ENCODE results near the gene CEP290. TPM values are rescaled to one million over a fixed set of nuclear protein-coding genes. Genes with fewer than 3 reads are reported as not detected.

The CEP290 gene
- total and polyA plus RNA-seq, 2 donors from 2014 or later, result 5.1 to 18.2 TPM

GRCh38 chr12:88067301-88067700, 74.6 kb downstream of the CEP290 start:
- Histone ChIP-seq H3K36me3 (ENCODE audit: control insufficient read depth in 2 of 3, insufficient read depth in 3 of 3, low read length in 3 of 3) (peaks cover 2 to 5% (median 3%) of the 10 kb centered on the region in 3 donors), H3K4me1 (ENCODE audit: control insufficient read depth in 2 of 3, insufficient read depth in 2 of 3, low read depth in 1 of 3, low read length in 3 of 3) (no peaks in the 10 kb centered on the region), H3K9ac (ENCODE audit: low read length in 3 of 3) (no peak overlapping the region), H3K9me3 (ENCODE audit: control insufficient read depth in 2 of 3, insufficient read depth in 1 of 3, low read length in 3 of 3) (no peaks in the 10 kb centered on the region), H3K27ac (ENCODE audit: low read depth in 2 of 2, low read length in 2 of 2) (no peak overlapping the region), H3K27me3 (ENCODE audit: control insufficient read depth, insufficient read depth, low read length) (no peaks in the 10 kb centered on the region), H3K4me3 (ENCODE audit: low read length in 3 of 3) (no peak overlapping the region)
- intact Hi-C loops (cut with DNase I), result no loop called here
- FAIRE-seq (no peak), DNase-seq (no peak)
- TF ChIP-seq CTCF (IDR thresholded peaks at IDR 0.05; ENCODE audit: borderline replicate concordance, extremely low read depth, insufficient read depth), result no peak

- H3K27me3 ChIP-seq (ENCODE audit: control insufficient read depth, insufficient read depth, low read length), result no peaks in the 10 kb centered on the region
- no peak overlapping the region for H3K27ac ChIP-seq (ENCODE audit: low read depth in 2 of 2, low read length in 2 of 2)
- H3K4me3 ChIP-seq (ENCODE audit: low read length in 3 of 3), result no peak overlapping the region
- no peaks in the 10 kb centered on the region for H3K9me3 ChIP-seq (ENCODE audit: control insufficient read depth in 2 of 3, insufficient read depth in 1 of 3, low read length in 3 of 3)
- H3K36me3 ChIP-seq (ENCODE audit: control insufficient read depth in 2 of 3, insufficient read depth in 3 of 3, low read length in 3 of 3), result peaks cover 0 to 3% (median 0%) of the 10 kb centered on the region in 3 donors
- no peak for FAIRE-seq
- no peak overlapping the region for H3K9ac ChIP-seq (ENCODE audit: low read length in 3 of 3)
- intact Hi-C loops (cut with DNase I), result no loop called here
- DNase-seq, result no peak
- no peaks in the 10 kb centered on the region for H3K4me1 ChIP-seq (ENCODE audit: control insufficient read depth in 2 of 3, insufficient read depth in 2 of 3, low read depth in 1 of 3, low read length in 3 of 3)
- TF ChIP-seq CTCF (IDR thresholded peaks at IDR 0.05; ENCODE audit: borderline replicate concordance, extremely low read depth, insufficient read depth), result no peak
Observed at GRCh38 chr12:88063375-88063774, 78.5 kb downstream of the CEP290 start.

GRCh38 chr12:88062474-88062873, 79.4 kb downstream of the CEP290 start:
- H3K9ac ChIP-seq (ENCODE audit: low read length in 3 of 3), result no peak overlapping the region
- H3K27ac ChIP-seq (ENCODE audit: low read depth in 2 of 2, low read length in 2 of 2), result no peak overlapping the region
- H3K27me3 ChIP-seq (ENCODE audit: control insufficient read depth, insufficient read depth, low read length), result no peaks in the 10 kb centered on the region
- H3K9me3 ChIP-seq (ENCODE audit: control insufficient read depth in 2 of 3, insufficient read depth in 1 of 3, low read length in 3 of 3), result no peaks in the 10 kb centered on the region
- no peak for TF ChIP-seq CTCF (IDR thresholded peaks at IDR 0.05; ENCODE audit: borderline replicate concordance, extremely low read depth, insufficient read depth)
- peaks cover 0 to 3% (median 0%) of the 10 kb centered on the region in 3 donors for H3K36me3 ChIP-seq (ENCODE audit: control insufficient read depth in 2 of 3, insufficient read depth in 3 of 3, low read length in 3 of 3)
- intact Hi-C loops (cut with DNase I), result no loop called here
- FAIRE-seq (no peak), DNase-seq (no peak)
- no peaks in the 10 kb centered on the region for H3K4me1 ChIP-seq (ENCODE audit: control insufficient read depth in 2 of 3, insufficient read depth in 2 of 3, low read depth in 1 of 3, low read length in 3 of 3)
- H3K4me3 ChIP-seq (ENCODE audit: low read length in 3 of 3), result no peak overlapping the region

GRCh38 chr12:88058719-88059077, 83.2 kb downstream of the CEP290 start:
- no peak overlapping the region for H3K27ac ChIP-seq (ENCODE audit: low read depth in 2 of 2, low read length in 2 of 2)
- no peak for FAIRE-seq
- no peak overlapping the region for H3K4me3 ChIP-seq (ENCODE audit: low read length in 3 of 3)
- no peak overlapping the region for H3K9ac ChIP-seq (ENCODE audit: low read length in 3 of 3)
- intact Hi-C loops (cut with DNase I), result no loop called here
- TF ChIP-seq CTCF (IDR thresholded peaks at IDR 0.05; ENCODE audit: borderline replicate concordance, extremely low read depth, insufficient read depth), result no peak
- no peaks in the 10 kb centered on the region for H3K9me3 ChIP-seq (ENCODE audit: control insufficient read depth in 2 of 3, insufficient read depth in 1 of 3, low read length in 3 of 3)
- no peaks in the 10 kb centered on the region for H3K4me1 ChIP-seq (ENCODE audit: control insufficient read depth in 2 of 3, insufficient read depth in 2 of 3, low read depth in 1 of 3, low read length in 3 of 3)
- H3K36me3 ChIP-seq (ENCODE audit: control insufficient read depth in 2 of 3, insufficient read depth in 3 of 3, low read length in 3 of 3), result peaks cover 0 to 11% (median 3%) of the 10 kb centered on the region in 3 donors
- no peaks in the 10 kb centered on the region for H3K27me3 ChIP-seq (ENCODE audit: control insufficient read depth, insufficient read depth, low read length)
- no peak for DNase-seq

Measured in kidney (tissue), 14 donors.